HG02763 (cell line): ENCODE measurements around the gene SLC6A12.
"Not testable (repeated sequence)": the region's sequence is repeated elsewhere in the genome, so short reads cannot be mapped to it uniquely, and the experiment has no call there.

ENCODE experiments used
- ATAC-seq: cut with Tn5 transposase; IDR thresholded peaks from one replicate; pipeline ENCODE4 v1.9.1; 2021; ENCODE audit warnings: mild to moderate bottlenecking, moderate library complexity; ENCODE audit not compliant: unreplicated experiment

Gene SLC6A12

DNA sequence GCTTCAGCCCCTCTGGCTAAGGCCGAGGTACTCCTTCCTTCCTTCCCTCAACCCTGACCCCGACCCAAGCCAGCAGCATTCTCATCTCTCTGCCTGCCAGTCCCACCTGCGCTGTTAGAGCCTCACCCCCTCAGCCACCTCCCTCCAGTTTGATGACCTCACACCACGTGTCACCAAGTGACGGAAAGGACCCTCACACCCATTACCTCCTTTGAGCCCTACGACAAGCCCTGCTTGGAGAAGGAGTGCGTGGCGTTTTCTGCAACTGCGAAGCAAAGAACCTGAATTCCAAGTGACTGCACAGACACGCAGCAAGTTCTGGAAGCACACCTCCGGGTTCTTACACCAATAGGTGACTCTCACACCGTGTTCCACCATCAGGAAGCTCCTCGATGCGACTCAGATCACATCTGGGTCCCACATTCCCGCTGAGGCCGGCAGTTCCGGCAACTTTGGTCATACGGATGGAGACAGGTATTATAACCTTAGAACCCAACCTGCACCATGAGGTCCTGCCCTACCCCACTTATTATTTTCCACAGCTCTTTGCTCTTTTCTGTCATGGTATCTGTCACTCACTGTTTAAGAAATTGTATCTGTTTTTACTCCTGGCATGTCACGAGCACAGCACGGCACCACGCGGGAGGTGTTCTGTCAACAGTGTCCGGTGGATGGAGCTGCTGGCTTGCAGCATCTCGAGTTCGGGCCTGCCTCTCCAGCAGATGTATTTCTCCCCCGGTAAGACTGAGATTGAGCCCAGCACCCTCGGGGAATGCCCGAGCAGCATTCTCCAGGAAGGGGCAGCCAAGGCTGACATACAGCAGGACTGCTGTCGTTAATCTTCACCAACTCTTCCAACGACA lies 5.0 kb upstream of the SLC6A12 start:
- no peak for ATAC-seq

DNA sequence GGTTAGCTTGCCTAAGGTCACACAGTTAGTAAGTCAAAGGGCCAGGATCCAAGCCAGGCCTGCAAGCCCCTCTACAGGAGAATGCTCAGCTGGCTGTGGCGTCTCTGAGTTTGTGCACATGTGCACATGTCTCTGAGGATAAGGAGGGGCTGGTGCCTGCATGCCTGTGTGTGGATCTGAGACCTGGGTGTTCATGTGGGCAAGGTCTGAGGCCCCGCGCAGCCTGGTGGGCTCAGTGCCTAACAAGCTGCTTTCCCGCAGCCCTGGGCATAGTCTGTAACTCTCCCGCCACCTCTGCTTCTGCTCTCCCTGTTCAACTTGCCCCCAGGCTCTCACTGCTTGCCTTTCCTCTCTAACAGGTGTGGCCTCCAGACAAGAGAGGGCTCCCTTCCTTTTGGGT lies 4.3 kb upstream of the SLC6A12 start:
- ATAC-seq, result no peak

DNA sequence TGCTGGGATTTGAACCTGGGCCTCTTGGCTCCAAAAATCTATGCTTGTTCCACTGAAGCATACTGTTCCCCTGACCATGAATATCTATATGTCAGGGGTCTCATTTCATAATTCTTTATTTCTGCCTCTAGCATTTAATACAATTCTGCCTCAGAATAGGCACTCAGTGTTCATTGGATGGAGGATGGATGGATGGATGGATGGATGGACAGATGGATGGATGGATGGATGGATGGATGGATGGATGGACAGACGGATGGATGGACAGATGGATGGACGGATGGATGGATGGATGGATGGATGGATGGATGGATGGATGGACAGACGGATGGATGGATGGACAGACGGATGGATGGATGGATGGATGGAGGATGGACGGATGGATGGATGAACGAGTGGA lies 3.1 kb upstream of the SLC6A12 start:
- ATAC-seq, result not testable (repeated sequence)

DNA sequence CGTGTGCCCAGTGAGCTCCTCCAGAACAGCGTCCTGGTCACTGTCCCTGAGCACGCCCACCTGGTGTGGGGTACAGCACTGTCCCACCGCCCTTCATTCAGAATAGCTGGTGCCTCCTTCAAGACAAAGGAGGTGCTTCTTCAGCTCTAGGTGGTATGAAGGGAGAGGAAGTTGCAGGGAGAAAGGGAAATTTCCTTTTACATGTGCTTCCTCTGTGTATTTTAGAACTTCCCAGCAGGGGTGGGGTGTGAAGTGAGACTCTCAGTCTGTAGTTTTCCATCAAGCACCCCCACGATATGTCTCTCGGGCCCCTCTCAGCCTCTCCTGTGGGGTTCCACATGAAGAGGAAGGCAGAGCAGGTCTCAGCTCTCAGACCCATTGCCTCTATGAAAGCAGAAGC lies 1.2 kb upstream of the SLC6A12 start:
- no peak for ATAC-seq

DNA sequence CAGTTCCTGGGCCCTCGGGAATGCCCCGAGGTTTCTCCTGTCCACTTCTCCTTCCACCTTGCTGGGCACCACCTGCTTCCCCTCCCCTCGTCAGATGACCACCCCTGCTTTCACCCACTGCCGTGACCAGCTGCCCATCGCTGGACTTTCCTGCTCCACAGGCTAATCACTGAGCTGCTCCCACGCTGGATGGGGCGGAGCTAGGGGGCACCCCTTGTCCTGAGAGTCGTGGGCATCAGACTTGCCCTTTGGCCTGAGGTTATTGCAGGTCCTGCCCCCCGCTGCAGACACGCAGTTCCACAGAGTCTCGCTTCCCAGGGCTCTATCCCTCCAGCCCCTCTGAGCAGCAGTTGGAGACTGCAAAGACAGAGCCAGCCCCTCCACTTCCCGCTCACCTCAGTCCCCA lies 427 bp downstream of the SLC6A12 start:
- ATAC-seq, result no peak

DNA sequence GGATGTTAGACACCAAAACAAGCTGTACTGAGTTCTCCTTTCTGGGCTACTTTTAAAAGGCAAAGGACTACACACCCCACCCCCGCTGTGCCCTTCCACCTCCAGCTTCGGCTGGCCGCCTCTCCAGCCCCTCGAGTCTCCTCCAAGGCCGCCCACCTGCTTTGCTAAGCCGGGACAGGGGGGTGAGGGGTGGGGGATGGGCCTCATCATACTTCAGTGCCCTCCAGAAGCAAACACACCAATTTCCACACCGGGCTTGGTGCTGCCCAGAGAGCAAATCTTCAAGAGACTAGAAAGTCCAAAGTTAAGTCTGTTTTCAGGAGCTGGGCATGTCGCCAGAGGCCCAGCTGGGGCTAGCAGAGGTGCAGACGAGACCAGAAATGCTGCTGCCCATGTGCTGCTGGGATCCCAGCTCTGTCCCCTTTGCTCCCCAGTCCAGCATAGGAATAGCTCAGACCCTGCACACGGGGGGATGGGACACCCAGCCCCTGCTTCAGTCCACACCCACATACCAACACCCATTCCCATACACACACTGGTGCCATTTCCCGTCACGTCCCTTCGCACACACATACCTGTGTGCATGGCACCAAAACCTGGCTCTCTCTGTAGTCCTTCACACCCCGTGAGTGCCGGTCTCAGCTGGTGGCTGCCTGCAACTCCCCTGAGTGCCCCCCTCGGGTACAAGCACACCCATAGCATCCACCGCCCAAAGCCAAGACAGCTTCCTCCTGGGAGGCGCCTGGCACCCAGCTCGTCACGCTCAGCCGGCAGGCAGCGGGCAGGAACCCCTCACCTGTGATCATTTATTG lies 1.0 kb downstream of the SLC6A12 start:
- no peak for ATAC-seq

DNA sequence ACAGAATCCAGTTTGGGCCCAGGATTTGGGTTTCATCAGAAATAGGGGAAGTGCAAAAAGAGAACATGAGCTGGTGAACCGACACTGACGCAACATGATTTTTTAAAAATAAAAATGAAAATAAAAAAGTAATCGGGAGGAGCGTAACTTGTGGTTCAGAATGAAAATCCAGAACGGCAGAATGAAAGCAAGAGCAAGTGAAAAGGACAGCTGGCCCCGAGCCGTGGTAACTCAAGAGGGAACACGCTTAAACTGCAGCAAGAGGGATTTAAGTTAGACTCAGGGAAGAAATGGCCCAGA lies 1.6 kb downstream of the SLC6A12 start:
- no peak for ATAC-seq

DNA sequence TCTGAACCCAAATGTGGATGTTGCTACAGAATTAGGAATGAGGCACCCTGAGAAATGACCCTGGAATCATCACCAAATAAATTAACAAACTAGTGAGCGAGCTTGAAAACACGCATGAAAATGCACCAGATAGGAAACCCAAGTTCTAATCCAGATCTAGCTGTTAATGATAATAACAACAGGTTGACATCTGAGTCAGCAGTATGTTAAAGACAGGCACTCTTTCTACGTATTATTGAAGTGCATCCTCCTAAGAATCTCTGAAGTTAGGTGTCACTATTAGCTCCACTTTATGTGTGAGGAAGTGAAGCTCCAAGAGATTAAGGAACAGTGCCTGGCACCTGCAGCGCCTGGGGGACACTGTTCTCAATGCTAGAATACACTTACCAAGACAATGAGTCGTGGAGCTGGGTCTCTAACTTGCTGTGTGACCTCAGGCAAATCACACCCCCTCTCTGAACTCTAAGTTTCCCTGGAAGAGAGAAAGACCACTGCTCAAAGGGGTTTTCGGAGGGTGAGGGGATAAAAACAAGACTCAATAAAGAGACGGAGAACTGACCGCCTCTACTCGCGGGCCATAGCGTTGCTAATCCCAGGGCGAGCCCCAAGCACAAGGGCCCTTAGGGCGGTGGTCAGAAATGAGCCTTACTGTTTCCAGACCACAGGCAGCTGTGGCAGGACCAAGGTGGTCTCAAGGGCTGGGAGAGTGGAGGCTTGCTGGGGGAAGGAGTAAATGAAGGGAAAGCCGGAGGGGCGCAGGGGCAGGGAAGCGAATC lies 2.1 kb downstream of the SLC6A12 start:
- ATAC-seq, result no peak

DNA sequence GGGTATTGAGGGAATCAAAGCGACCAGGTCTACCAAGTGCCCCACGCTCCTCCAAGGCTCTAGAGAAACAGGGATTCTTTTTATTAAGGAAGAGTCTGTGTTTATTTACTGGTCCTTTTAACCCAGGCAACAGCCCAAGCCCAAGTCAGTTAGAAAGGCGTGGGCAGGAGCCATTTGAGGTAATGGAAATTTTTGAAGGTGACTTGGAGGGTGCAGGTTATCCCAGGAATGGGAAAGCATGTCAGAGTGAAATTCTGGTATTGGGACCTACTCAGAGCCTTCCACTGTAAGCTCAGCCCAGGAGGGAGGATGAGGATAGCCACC lies 2.9 kb downstream of the SLC6A12 start:
- no peak for ATAC-seq

DNA sequence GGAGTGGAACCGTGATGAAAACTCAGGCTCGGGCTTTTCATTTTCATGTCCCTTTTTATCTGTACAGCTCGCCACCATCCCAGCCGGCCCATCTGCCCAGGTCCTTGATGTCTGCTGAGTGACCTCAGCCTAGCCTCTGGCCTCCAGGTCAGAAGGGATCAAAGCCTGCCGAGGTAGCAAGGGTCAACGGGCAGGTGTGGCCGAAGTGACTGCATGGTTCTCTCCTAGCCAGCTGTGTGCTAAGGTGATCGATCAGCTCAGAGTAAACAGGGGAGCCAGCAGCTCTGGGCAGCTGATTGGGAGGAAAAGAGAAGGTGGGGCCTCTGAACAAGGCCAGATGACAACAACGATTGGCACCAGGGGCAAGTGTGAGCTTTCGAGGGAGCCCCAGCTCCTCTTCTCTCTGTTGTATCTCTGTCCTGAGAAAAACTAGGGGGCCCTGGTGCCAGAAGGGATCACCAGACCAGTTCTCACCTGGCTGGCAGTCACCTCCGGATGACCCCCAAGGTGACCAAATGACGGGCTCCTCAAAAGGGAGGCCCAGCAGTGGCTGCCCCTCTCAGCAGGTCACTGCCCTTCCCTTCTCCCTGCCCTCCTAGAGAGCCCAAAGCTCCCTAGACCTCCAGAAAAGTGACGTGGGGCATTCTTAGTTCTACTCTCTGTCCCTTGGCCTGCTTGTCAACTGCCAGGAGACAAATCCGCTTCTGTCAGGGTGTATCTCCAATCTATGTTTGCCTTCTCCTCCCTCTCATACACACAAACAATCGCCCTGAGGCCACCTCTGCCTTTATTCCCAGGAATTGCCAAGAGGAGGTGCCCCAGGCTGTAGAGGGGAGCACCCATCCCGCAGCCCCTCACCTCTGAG lies 3.4 kb downstream of the SLC6A12 start:
- ATAC-seq, result no peak

DNA sequence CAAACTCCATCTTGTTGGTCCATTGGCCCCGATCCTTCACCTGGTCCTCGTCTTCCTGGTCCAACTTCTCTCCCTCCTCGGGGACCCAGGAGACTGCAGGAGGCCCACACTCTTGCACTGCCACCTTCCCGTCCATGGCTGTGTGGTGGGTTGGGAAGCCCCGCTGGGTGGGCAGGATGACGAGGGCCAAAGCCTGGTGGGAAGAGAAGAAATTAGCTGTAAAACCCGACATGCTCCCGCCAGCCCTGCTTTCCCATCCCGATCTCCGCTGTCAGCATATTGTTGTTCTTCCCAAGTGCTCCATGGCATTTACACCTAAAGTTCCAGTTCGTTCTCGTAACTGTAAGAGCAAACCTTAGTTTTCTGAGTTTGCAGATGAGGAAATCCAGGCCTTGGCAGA lies 4.1 kb downstream of the SLC6A12 start:
- no peak for ATAC-seq

DNA sequence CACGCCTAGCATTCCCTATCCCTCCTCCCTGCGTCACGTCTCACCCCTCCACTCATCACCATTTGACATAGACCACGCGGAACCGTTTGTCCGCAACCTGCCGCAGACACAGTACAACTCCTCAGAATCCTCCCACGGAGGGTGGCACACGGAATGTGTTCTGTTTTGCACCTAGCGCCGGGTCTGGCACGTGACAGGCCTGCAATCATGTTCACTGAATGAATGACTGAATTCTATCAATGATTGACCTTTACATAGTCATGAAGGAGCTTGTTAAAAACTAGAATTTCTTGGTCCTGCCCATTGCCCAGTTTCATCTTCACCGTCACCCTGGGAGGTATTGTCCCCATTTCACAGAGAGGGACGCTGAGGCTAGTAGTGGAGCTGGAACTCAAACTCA lies 4.7 kb downstream of the SLC6A12 start:
- no peak for ATAC-seq

DNA sequence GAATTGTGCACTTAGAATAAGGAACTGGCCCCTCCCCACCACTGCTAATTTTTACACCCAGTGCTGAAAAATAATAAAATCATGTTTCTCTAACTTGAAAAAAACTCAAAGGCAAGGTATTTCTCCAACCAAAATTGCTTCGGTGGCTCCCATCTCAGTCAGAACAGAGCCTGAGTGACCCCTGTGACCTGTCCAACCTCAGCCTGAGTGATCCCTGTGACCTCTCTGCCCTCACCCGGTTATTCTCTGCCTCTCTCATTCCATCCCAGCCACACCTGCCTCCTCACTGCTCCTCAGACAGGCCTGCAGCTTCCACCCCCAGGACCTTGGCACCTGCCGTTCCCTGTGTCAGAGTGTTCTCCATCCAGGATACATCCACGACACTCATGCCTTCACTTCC lies 5.1 kb downstream of the SLC6A12 start:
- ATAC-seq, result no peak

DNA sequence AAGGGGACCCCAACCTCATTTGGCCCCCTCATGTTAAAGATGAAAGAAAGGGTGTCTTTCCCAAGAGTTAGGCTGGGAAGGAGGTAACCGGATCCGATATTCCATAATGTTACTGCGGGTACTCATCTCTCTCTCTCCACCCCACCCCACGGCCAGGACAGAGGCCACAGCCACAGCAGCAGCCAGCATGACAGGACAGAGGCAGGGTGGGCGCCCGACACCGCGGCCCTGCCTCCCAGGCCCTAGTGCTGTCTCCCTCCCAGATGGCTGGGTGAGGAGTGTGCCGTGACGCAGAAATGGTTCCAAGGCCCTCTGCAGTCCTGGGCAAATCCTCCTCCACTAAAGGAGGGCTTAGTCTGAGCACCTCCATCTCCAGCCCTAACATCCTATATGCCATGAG lies 6.2 kb downstream of the SLC6A12 start:
- ATAC-seq, result no peak

DNA sequence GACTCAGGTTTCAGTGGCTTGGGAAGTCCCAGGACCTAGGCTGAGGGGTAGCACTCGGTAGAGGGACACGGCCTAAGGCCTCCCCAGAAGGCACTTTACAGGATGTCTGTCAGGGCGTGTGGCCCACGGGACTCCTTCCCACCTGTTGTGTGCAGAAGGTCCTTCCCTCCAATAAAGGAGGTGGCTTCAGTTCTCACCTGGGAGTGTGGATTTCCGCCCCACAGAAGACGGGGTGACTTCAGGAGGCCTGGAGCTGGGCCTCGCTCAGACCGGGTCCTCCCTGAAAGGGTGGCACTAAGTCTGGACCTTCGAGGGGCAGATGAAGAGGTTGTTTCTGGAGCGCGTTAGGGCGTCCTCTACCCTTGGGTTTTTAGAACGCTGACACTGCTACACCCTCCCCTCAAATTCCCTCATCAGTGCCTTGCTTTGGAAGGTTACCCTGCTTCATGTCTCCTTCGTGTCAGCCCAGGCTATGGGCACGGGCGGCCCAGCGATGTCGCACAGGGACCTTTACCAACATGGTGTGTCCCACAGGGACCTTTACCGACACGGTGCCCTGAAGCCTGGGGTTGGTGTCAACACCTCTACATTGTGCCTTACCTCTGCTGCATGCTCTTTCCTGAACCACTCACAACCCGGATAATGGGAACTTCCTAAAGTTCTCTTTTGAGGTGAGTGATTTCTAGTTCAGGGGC lies 7.1 kb downstream of the SLC6A12 start:
- ATAC-seq, result no peak

DNA sequence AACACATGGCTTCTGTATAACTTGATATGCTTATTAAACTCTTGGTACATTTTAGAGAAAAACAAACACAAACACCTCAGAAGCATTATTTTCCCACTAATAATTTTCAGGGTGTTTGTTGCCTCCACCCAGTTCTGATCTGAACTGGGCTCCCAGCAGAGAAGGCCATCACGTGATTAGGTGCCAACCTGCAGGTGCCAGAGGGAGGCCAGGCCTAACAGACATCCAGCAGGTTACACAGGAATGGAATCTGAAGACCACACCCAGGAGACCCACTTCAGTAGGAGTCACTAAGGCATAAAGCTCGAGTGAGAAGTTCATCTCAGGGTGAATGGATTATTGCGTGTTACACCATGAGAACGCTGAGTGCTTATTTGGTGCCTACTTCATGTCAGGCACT lies 8.9 kb downstream of the SLC6A12 start:
- ATAC-seq, result no peak

DNA sequence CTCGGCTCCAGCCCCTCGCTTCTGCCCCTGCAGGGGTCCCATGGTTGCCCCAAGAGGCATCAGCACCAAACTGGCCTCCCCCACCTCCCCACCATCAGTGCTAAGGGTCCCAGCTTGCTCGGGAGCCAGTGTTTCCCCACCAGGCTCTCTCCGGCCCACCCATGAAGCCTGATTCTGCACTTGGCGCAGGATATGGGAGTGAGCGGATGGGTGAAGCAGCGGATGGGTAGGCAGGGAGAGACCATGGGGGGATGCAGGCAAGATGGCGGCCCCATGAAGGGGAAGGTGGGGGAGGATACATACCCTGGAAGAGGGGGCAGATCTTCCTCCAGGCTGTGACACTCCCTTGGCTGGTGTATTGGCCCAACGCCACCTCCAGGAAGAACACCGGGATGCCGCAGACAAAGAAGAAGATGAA lies 9.7 kb downstream of the SLC6A12 start:
- ATAC-seq, result no peak

DNA sequence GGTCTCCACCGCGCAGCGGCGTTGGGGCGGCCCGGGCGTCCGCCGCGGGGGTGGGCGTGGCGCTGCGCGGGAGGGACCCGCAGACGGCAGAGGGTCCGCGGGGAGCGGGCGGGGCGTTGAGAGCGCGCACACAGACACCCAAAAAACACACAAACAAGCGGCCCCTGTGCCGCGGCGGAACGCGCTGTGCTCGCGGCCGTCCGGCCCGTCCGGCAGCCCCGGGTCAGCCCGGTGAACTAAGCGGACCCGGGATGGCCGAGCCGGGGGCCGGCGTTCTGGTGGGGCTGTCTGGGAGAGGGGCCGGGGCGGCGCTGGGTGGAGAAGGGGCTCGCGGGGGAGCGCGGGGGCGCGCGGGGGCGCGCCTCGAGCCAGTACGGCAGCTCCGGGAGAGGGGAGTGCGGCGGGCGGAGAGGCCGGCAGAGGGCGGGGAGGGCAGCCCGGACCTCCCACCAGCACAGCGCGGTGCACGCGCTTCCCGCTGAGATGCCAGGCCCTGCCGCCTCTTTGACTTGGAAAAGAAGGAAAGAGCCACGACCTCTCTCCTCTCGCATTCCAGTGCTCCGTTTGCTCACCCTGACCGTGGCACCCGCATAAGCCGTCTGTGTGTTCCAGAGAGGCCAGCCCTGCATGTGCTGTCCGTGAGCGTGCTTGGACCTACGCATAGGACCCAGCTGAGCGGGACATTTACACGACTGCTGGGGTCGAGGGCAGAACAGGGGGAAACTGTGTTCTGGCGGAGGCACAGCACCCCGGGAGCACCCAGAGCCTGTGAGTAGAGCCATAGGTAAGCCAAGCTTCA lies 10.3 kb downstream of the SLC6A12 start:
- ATAC-seq, result no peak

DNA sequence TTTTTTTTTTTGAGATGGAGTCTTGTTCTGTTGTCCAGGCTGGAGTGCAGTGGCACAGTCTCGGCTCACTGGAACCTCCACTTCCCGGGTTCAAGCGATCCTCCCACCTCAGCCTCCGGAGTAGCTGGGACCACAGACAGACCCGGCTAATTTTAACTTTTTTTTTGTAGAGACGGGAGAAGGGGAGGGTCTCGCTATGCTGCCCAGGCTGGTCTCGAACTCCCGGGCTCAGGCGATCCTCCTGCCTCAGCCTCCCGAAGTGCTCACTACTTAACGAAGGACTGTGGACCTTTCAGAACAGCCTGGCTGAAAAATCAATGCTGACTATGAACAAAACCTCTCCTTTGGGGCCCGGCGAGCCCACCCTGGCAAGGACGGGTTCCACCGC lies 10.9 kb downstream of the SLC6A12 start:
- ATAC-seq, result no peak
